HepG2 (cell line): ENCODE data around the gene CDK5R1. TPM values are rescaled to one million over a fixed set of nuclear protein-coding genes. Genes with fewer than 3 reads are reported as not detected.

Experiments
- BATF2 ChIP-seq: sonication (generic); formaldehyde crosslinking; IDR thresholded peaks from 2 replicates; pipeline ENCODE4 v1.8.0; 2022; ENCODE audit warnings: mild to moderate bottlenecking, missing genetic modification reagents, moderate library complexity
- CBFB ChIP-seq: sonication (generic); formaldehyde crosslinking; IDR thresholded peaks from 2 replicates; pipeline ENCODE4 v1.4.0; 2020; ENCODE audit warnings: missing genetic modification reagents
- CBX2 ChIP-seq, 2 experiments: fragments of 200-600 bp in 1 of 2; sonication (generic); formaldehyde crosslinking in 1 of 2; IDR thresholded peaks; 2 replicates each; pipeline versions ENCODE4 v1.7.0 to v1.8.1; 2018 to 2022; ENCODE audit warnings: low read depth in 2 of 2, low read length in 1 of 2, mild to moderate bottlenecking in 1 of 2, missing genetic modification reagents in 1 of 2
- FOXA3 ChIP-seq: IDR thresholded peaks from 2 replicates; pipeline ENCODE4 v1.6.1; 2016; ENCODE audit warnings: missing genetic modification reagents, missing compliant biosample characterization
- GTF2F1 ChIP-seq: fragments of 150-350 bp; IDR thresholded peaks from 2 replicates; pipeline ENCODE4 v1.6.1; 2014; ENCODE audit warnings: low read length
- JUNB ChIP-seq: sonication (generic); formaldehyde crosslinking; IDR thresholded peaks from 2 replicates; pipeline ENCODE4 v1.8.0; 2022; ENCODE audit warnings: missing genetic modification reagents, mild to moderate bottlenecking, borderline replicate concordance
- KLF12 ChIP-seq: sonication (generic); formaldehyde crosslinking; IDR thresholded peaks from 2 replicates; pipeline ENCODE4 v1.4.0; 2020; ENCODE audit warnings: missing genetic modification reagents, borderline replicate concordance
- MBD4 ChIP-seq: IDR thresholded peaks from 2 replicates; pipeline ENCODE4 v1.6.1; 2012; ENCODE audit warnings: low read length, inconsistent platforms, borderline replicate concordance
- MXD1 ChIP-seq: sonication (generic); formaldehyde crosslinking; IDR thresholded peaks from 2 replicates; pipeline ENCODE4 v1.4.0; 2020; ENCODE audit warnings: mild to moderate bottlenecking, missing genetic modification reagents
- NFE2L2 ChIP-seq: fragments of 150-350 bp; IDR thresholded peaks from 2 replicates; pipeline ENCODE4 v1.6.1; 2014; ENCODE audit warnings: low read length
- NFRKB ChIP-seq: fragments of 450-650 bp; IDR thresholded peaks from 2 replicates; pipeline ENCODE4 v1.6.1; 2017
- POLR2A ChIP-seq, 2 experiments: IDR thresholded peaks; 2 replicates each; pipeline ENCODE4 v1.6.1; 2011; ENCODE audit warnings: low read depth in 2 of 2, low read length in 2 of 2, mild to moderate bottlenecking in 1 of 2, moderate library complexity in 1 of 2; ENCODE audit not compliant: insufficient read depth in 1 of 2
- RXRB ChIP-seq: IDR thresholded peaks from 2 replicates; pipeline ENCODE4 v1.6.1; 2016; ENCODE audit warnings: borderline replicate concordance, missing genetic modification reagents, missing compliant biosample characterization
- ZEB1 ChIP-seq: IDR thresholded peaks from 2 replicates; pipeline ENCODE4 v1.6.1; 2012; ENCODE audit warnings: mild to moderate bottlenecking, low read depth, inconsistent platforms; ENCODE audit not compliant: insufficient replicate concordance
- ZFYVE20 ChIP-seq: sonication (generic); formaldehyde crosslinking; IDR thresholded peaks from 2 replicates; pipeline ENCODE4 v1.8.0; 2023; ENCODE audit warnings: low read depth, mild to moderate bottlenecking, moderate library complexity, missing genetic modification reagents, borderline replicate concordance
- ZNF121 ChIP-seq: sonication (generic); formaldehyde crosslinking; IDR thresholded peaks from 2 replicates; pipeline ENCODE4 v1.5.0; 2020; ENCODE audit warnings: mild to moderate bottlenecking, missing genetic modification reagents
- ZNF224 ChIP-seq: sonication (generic); formaldehyde crosslinking; IDR thresholded peaks from 2 replicates; pipeline ENCODE4 v1.5.0; 2020; ENCODE audit warnings: mild to moderate bottlenecking, missing genetic modification reagents
- ZNF615 ChIP-seq: sonication (generic); formaldehyde crosslinking; IDR thresholded peaks from 2 replicates; pipeline ENCODE4 v1.5.0; 2020; ENCODE audit warnings: mild to moderate bottlenecking, missing genetic modification reagents, borderline replicate concordance
- ZNF713 ChIP-seq: sonication (generic); formaldehyde crosslinking; IDR thresholded peaks from 2 replicates; pipeline ENCODE4 v1.4.0; 2020; ENCODE audit warnings: mild to moderate bottlenecking, missing genetic modification reagents
- polyA plus RNA-seq, 8 experiments: library from polyadenylated mRNA; depleted of rRNA in 3 of 8; stranded (reverse) in 7 of 8; unstranded in 1 of 8; fragments of >200 nt; fragmentation: Illumina TruSeq in 4 of 8; extraction: Trizol in 4 of 8; gene quantifications; 2 replicates each; pipeline versions ENCODE4 v1.2.1 to v1.2.3, GENCODE V29; 2011 to 2016; ENCODE audit warnings: low read depth in 4 of 8, missing spikeins in 1 of 8, mixed read lengths in 1 of 8; ENCODE audit not compliant: insufficient read depth in 1 of 8
- total RNA-seq, 5 experiments: library from RNA; depleted of rRNA; stranded (reverse); fragments of >200 nt; fragmentation: Illumina TruSeq; extraction: Trizol; gene quantifications; 2 replicates each; pipeline ENCODE4 v1.2.3, GENCODE V29; 2016; ENCODE audit warnings: low read depth in 1 of 5
- TF ChIP-seq, protein P1 (sequence below): sonication (generic); formaldehyde crosslinking; IDR thresholded peaks from 2 replicates; pipeline ENCODE4 v1.5.1; 2020; ENCODE audit warnings: missing genetic modification reagents, mild to moderate bottlenecking, borderline replicate concordance
- TF ChIP-seq, protein P2 (sequence below): sonication (generic); formaldehyde crosslinking; IDR thresholded peaks from 2 replicates; pipeline ENCODE4 v1.4.0; 2020; ENCODE audit warnings: missing genetic modification reagents, borderline replicate concordance
- TF ChIP-seq, protein P3 (sequence below): IDR thresholded peaks from 2 replicates; pipeline ENCODE4 v1.6.1; 2012; ENCODE audit warnings: low read length, improper control_type of control experiment

The CDK5R1 gene
- total and polyA plus RNA-seq, 2 of the 13 experiments (the other 11 are each of a cell fraction or from before 2014, with no cell fraction given), result 1.1 to 3.9 TPM

DNA sequence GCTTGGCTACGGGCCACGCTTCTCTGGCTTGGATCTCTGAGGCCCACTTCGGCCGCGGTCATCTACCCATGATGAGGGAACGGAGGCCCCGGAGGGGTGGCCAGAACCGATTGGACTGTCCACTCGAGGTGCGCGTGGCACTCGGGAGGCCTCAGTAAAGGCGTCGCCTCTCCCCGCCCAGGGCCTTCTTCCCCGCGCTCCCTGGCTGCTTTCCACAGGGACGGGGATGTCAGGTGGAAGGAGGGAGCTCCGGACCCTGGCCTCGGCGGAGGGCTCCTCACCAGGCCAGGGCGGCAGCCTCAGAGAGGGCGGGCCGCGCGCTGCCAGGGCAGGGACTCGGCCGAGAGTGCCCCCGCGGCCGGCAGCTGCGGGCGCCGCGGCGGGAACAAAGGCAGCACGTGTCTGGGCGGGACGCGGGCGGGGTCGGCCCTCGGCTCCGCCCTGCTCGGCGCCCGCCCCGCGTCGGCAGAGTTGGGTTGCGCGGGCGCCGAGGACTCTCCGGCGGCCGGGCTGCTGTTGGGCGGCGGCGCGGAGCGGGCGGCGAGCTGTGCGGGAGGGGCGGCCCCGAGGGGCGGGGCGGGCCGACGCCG is 587 bp upstream of the CDK5R1 start (continued):
- TF ChIP-seq CBX2 (IDR thresholded peaks at IDR 0.05; ENCODE audit: low read depth, low read length) (no peak), CBX2 (CRISPR knock-in tag; IDR thresholded peaks at IDR 0.05; ENCODE audit: low read depth) (no peak), CBFB (no peak), MBD4 (no peak), ZNF713 (no peak), MXD1 (CRISPR knock-in tag) (no peak; the same call in 1 of the 2 replicates), NFRKB (no peak), POLR2A (IDR thresholded peaks at IDR 0.05; ENCODE audit: insufficient read depth in 1 of 2, low read depth in 2 of 2, low read length in 2 of 2) (peak; percentile 28 to 38; a peak in 2 of 4 replicates), FOXA3 (no peak; the same call in 1 of the 2 replicates), GTF2F1 (no peak), KLF12 (CRISPR knock-in tag) (peak; percentile 45; the same call in 1 of the 2 replicates), NFE2L2 (no peak), BATF2 (CRISPR knock-in tag) (no peak), JUNB (CRISPR knock-in tag) (no peak), ZNF615 (CRISPR knock-in tag) (no peak), ZEB1 (no peak), ZFYVE20 (CRISPR knock-in tag) (no peak; the same call in 1 of the 2 replicates), RXRB (no peak), ZNF121 (CRISPR knock-in tag) (0 out of 2 replicates have a peak, but pooled peaks have one; percentile 22), ZNF224 (no peak)
- TF ChIP-seq, protein P1, sequence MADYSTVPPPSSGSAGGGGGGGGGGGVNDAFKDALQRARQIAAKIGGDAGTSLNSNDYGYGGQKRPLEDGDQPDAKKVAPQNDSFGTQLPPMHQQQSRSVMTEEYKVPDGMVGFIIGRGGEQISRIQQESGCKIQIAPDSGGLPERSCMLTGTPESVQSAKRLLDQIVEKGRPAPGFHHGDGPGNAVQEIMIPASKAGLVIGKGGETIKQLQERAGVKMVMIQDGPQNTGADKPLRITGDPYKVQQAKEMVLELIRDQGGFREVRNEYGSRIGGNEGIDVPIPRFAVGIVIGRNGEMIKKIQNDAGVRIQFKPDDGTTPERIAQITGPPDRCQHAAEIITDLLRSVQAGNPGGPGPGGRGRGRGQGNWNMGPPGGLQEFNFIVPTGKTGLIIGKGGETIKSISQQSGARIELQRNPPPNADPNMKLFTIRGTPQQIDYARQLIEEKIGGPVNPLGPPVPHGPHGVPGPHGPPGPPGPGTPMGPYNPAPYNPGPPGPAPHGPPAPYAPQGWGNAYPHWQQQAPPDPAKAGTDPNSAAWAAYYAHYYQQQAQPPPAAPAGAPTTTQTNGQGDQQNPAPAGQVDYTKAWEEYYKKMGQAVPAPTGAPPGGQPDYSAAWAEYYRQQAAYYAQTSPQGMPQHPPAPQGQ, result no peak
- TF ChIP-seq, protein P2, sequence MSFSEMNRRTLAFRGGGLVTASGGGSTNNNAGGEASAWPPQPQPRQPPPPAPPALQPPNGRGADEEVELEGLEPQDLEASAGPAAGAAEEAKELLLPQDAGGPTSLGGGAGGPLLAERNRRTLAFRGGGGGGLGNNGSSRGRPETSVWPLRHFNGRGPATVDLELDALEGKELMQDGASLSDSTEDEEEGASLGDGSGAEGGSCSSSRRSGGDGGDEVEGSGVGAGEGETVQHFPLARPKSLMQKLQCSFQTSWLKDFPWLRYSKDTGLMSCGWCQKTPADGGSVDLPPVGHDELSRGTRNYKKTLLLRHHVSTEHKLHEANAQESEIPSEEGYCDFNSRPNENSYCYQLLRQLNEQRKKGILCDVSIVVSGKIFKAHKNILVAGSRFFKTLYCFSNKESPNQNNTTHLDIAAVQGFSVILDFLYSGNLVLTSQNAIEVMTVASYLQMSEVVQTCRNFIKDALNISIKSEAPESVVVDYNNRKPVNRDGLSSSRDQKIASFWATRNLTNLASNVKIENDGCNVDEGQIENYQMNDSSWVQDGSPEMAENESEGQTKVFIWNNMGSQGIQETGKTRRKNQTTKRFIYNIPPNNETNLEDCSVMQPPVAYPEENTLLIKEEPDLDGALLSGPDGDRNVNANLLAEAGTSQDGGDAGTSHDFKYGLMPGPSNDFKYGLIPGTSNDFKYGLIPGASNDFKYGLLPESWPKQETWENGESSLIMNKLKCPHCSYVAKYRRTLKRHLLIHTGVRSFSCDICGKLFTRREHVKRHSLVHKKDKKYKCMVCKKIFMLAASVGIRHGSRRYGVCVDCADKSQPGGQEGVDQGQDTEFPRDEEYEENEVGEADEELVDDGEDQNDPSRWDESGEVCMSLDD (CRISPR knock-in tag), result no peak
- TF ChIP-seq, protein P3, sequence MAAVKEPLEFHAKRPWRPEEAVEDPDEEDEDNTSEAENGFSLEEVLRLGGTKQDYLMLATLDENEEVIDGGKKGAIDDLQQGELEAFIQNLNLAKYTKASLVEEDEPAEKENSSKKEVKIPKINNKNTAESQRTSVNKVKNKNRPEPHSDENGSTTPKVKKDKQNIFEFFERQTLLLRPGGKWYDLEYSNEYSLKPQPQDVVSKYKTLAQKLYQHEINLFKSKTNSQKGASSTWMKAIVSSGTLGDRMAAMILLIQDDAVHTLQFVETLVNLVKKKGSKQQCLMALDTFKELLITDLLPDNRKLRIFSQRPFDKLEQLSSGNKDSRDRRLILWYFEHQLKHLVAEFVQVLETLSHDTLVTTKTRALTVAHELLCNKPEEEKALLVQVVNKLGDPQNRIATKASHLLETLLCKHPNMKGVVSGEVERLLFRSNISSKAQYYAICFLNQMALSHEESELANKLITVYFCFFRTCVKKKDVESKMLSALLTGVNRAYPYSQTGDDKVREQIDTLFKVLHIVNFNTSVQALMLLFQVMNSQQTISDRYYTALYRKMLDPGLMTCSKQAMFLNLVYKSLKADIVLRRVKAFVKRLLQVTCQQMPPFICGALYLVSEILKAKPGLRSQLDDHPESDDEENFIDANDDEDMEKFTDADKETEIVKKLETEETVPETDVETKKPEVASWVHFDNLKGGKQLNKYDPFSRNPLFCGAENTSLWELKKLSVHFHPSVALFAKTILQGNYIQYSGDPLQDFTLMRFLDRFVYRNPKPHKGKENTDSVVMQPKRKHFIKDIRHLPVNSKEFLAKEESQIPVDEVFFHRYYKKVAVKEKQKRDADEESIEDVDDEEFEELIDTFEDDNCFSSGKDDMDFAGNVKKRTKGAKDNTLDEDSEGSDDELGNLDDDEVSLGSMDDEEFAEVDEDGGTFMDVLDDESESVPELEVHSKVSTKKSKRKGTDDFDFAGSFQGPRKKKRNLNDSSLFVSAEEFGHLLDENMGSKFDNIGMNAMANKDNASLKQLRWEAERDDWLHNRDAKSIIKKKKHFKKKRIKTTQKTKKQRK, result no peak
